ENCODE results near the gene ZNF410. TPM values are rescaled to one million over a fixed set of nuclear protein-coding genes. Genes with fewer than 3 reads are reported as not detected.

Gene ZNF410
- total RNA-seq, 1 donor from 2014 or later = 53.7 TPM

DNA sequence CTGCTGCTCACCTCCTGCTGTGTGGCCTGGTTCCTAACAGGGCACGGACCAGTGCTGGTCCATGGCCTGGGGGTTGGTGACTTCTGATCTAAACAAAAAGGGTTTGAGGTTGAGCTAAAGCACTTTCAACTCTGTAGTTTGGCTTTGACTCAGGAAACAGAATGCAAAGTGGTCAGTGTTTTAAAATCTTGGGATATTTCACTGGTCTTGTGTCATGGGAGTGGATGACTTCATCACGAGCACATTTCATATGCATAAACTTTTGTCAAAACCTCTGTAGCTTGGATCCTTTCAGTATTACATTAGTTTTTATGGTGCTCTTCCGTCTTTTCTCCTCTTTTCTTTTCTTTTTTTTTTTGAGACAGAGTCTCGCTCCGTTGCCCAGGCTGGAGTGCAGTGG, 37.7 kb downstream of the ZNF410 start:
- no peak for DNase-seq (ENCODE audit: low spot score in 2 of 2, unreplicated experiment in 2 of 2)
- Mint-ChIP-seq H3K9me3 (peaks cover 3% of the 10 kb centered on the region), H3K27me3 (ENCODE audit: low read depth) (no peaks in the 10 kb centered on the region), H3K4me3 (no peak overlapping the region), H3K27ac (no peak overlapping the region), H3K36me3 (peaks cover 44% of the 10 kb centered on the region), H3K4me1 (no peaks in the 10 kb centered on the region)
- TF ChIP-seq, protein P1, sequence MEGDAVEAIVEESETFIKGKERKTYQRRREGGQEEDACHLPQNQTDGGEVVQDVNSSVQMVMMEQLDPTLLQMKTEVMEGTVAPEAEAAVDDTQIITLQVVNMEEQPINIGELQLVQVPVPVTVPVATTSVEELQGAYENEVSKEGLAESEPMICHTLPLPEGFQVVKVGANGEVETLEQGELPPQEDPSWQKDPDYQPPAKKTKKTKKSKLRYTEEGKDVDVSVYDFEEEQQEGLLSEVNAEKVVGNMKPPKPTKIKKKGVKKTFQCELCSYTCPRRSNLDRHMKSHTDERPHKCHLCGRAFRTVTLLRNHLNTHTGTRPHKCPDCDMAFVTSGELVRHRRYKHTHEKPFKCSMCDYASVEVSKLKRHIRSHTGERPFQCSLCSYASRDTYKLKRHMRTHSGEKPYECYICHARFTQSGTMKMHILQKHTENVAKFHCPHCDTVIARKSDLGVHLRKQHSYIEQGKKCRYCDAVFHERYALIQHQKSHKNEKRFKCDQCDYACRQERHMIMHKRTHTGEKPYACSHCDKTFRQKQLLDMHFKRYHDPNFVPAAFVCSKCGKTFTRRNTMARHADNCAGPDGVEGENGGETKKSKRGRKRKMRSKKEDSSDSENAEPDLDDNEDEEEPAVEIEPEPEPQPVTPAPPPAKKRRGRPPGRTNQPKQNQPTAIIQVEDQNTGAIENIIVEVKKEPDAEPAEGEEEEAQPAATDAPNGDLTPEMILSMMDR (IDR thresholded peaks at IDR 0.05; ENCODE audit: unreplicated experiment) = no peak

DNA sequence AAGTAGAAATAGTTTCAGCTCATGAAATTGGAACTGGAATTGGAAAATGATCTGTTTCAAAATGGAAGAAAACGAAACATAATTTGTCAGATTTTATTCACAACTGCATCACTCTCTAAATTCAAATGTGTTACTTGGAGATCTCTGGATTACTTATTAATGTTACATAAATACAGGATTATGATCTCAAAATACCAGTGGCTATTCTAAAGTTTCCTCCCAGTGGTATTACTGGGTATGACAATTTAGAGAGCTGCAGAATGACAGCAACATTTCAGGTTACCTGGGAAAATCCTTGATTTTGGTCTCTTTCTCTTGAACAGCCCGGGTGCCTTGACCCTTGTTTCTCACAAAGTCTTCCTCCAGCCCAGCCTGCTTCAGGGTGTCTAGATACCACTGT, 49.0 kb downstream of the ZNF410 start:
- H3K36me3 Mint-ChIP-seq = peaks cover 21% of the 10 kb centered on the region
- no peaks in the 10 kb centered on the region for H3K9me3 Mint-ChIP-seq
- H3K4me3 Mint-ChIP-seq = no peak overlapping the region
- no peaks in the 10 kb centered on the region for H3K4me1 Mint-ChIP-seq
- TF ChIP-seq, protein P1 (IDR thresholded peaks at IDR 0.05; ENCODE audit: unreplicated experiment) = peak; percentile 52
- no peak for DNase-seq (ENCODE audit: low spot score in 2 of 2, unreplicated experiment in 2 of 2)
- no peaks in the 10 kb centered on the region for H3K27me3 Mint-ChIP-seq (ENCODE audit: low read depth)
- H3K27ac Mint-ChIP-seq = no peak overlapping the region

DNA sequence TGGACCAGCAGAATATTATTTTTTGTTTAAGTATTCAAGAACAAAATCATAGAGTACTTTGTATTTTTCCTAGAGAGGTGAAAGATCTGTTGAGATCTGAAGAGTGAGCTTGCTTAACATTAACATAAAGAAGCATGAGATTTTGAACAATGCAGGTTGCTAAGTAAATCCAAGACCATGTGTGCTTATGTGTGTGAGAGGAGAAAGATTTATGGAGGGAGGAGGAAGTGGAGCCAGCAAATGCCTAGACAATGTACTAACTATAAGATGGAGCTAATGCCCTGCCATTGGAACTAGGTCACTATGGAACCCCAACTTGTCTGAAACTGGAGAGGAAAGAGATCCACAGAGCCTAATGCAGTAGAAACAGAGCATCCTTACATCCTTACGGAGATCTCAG, 49.9 kb downstream of the ZNF410 start:
- Mint-ChIP-seq H3K27me3 (ENCODE audit: low read depth) (no peaks in the 10 kb centered on the region), H3K36me3 (peaks cover 23% of the 10 kb centered on the region), H3K4me3 (no peak overlapping the region), H3K27ac (no peak overlapping the region), H3K9me3 (no peaks in the 10 kb centered on the region), H3K4me1 (no peaks in the 10 kb centered on the region)
- no peak for DNase-seq (ENCODE audit: low spot score in 2 of 2, unreplicated experiment in 2 of 2)
- TF ChIP-seq, protein P1 (IDR thresholded peaks at IDR 0.05; ENCODE audit: unreplicated experiment) = no peak

DNA sequence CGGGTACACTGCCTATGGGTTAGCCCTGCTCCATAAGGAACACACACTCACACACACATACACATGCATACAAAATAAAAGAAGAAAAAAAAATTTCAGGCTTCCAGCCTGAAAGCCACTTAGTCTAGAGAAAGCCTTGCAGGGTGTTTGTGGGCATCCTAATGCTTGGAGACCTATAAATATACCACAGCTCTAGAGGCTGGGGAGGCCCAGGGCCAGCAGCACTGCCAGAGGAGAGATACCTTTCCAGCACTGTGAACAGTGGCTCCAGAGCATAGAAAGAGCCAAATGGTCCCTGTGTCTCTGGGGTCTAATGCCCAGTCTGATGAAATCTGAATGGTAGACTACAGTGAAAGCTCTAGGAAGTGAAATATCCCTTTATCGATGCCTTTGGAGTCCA, 50.4 kb downstream of the ZNF410 start:
- DNase-seq (ENCODE audit: low spot score in 2 of 2, unreplicated experiment in 2 of 2) = no peak
- Mint-ChIP-seq H3K9me3 (no peaks in the 10 kb centered on the region), H3K36me3 (peaks cover 22% of the 10 kb centered on the region), H3K4me1 (no peaks in the 10 kb centered on the region), H3K4me3 (no peak overlapping the region), H3K27me3 (ENCODE audit: low read depth) (no peaks in the 10 kb centered on the region), H3K27ac (no peak overlapping the region)
- TF ChIP-seq, protein P1 (IDR thresholded peaks at IDR 0.05; ENCODE audit: unreplicated experiment) = no peak

DNA sequence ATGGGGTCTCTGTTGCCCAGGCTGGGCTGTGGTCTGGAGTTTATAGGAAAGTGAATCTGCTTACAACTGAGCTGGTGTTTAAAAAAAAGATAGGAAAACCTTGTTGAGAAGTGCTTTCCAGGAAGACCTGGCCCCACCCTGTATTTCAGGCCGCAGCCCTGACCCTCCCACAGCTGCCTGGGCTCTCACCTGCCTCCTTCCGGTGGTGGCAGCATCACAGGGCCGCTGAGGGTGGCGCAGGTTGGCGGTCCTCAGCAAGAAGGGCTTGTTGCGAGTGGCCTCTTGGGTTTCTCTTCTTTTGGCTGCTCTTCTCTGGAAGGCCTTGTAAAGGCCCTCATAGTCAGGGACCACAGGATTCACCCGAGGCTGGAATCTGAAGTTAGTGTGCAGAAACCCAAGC, 55.5 kb downstream of the ZNF410 start:
- TF ChIP-seq, protein P1 (IDR thresholded peaks at IDR 0.05; ENCODE audit: unreplicated experiment) = no peak
- H3K27ac Mint-ChIP-seq = no peak overlapping the region
- peaks cover 23% of the 10 kb centered on the region for H3K36me3 Mint-ChIP-seq
- no peak overlapping the region for H3K4me3 Mint-ChIP-seq
- H3K4me1 Mint-ChIP-seq = no peaks in the 10 kb centered on the region
- no peaks in the 10 kb centered on the region for H3K27me3 Mint-ChIP-seq (ENCODE audit: low read depth)
- no peak for DNase-seq (ENCODE audit: low spot score in 2 of 2, unreplicated experiment in 2 of 2)
- H3K9me3 Mint-ChIP-seq = no peaks in the 10 kb centered on the region

DNA sequence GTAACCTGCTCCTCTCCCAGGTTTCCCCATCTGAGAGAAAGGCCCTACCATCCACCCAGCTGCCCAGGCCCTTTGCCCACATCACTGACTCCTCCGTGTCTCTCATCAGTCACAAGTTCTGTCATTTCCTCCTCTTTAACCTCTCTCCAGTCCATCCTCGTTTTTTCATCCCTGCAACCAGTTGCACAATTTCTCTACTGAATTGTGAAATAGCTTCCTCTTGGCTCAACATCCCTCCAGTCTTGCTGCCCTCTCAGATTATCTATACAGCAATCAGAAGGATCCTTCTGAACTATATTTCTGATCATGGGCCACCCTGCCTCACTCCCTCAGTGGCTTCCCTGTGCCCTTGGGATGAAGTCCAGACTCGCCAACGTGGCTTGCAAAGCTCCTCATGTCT, 56.4 kb downstream of the ZNF410 start:
- Mint-ChIP-seq H3K4me1 (no peaks in the 10 kb centered on the region), H3K4me3 (no peak overlapping the region), H3K36me3 (peaks cover 18% of the 10 kb centered on the region), H3K27me3 (ENCODE audit: low read depth) (no peaks in the 10 kb centered on the region), H3K27ac (no peak overlapping the region), H3K9me3 (no peaks in the 10 kb centered on the region)
- TF ChIP-seq, protein P1 (IDR thresholded peaks at IDR 0.05; ENCODE audit: unreplicated experiment) = no peak
- DNase-seq (ENCODE audit: low spot score in 2 of 2, unreplicated experiment in 2 of 2) = no peak
